ENCODE measurements around the gene PHIP.

- TF ChIP-seq RNF219 (CRISPR knock-in tag; IDR thresholded peaks at IDR 0.05) (no peak), SMAD3 (CRISPR knock-in tag; conservative IDR thresholded peaks at IDR 0.05) (no peak), REST (IDR thresholded peaks at IDR 0.05; ENCODE audit: borderline replicate concordance) (no peak), REST (CRISPR knock-in tag; IDR thresholded peaks at IDR 0.05; ENCODE audit: low read depth) (no peak), MAFG (tag; conservative IDR thresholded peaks at IDR 0.05) (no peak), ELF1 (tag; IDR thresholded peaks at IDR 0.05) (no peak), JUNB (CRISPR knock-in tag; conservative IDR thresholded peaks at IDR 0.05) (no peak), ZNF584 (CRISPR knock-in tag; IDR thresholded peaks at IDR 0.05; ENCODE audit: low read depth) (no peak)
Measured at GRCh38 chr6:78995946-78996345, 82.1 kb downstream of the PHIP start.

Data from K562 (cell line).